IMR-90 (cell line): ENCODE results near the gene CACNA2D3. TPM values are rescaled to one million over a fixed set of nuclear protein-coding genes. Genes with fewer than 3 reads are reported as not detected.

Source experiments
- ATAC-seq: fragments of 200-7000 bp; cut with Tn5 transposase; 2 replicates; pipeline ENCODE4 v1.9.1; 2020; ENCODE audit warnings: low read depth, mild to moderate bottlenecking, moderate library complexity
- BruUV-seq: library from RNA; stranded (reverse); fragments of 400-500 nt; replicated peaks from 2 replicates; lab custom pipeline; 2021; lab: Mats Ljungman, UMichigan
- CTCF ChIA-PET: fragments of 300-600 bp; formaldehyde crosslinking; extraction: SDS; loops from one replicate; lab custom pipeline; 2021; ENCODE audit warnings: antibody characterized with exemption; lab: Yijun Ruan, JAX
- POLR2A ChIA-PET: fragments of 300-600 bp; sonication (Branson Sonifier 250); formaldehyde crosslinking; loops from one replicate; lab custom pipeline; 2022; ENCODE audit warnings: antibody characterized with exemption; ENCODE audit not compliant: unreplicated experiment; lab: Charles Lee
- DNase-seq: peaks from one replicate; pipeline ENCODE4 v3.0.0; 2013
- H2AFZ ChIP-seq: replicated peaks from 2 replicates; pipeline ENCODE3; 2013; ENCODE audit warnings: low read length, mild to moderate bottlenecking; ENCODE audit not compliant: poor library complexity
- H2AK5ac ChIP-seq: 2 replicates; pipeline ENCODE4 v1.6.1; 2013; ENCODE audit warnings: low read depth, low read length, inconsistent platforms
- H2AK9ac ChIP-seq: replicated peaks from 2 replicates; pipeline ENCODE3; 2013; ENCODE audit warnings: mild to moderate bottlenecking, low read depth, low read length, moderate library complexity; ENCODE audit not compliant: poor library complexity
- H2BK120ac ChIP-seq: 2 replicates; pipeline ENCODE4 v1.6.1; 2013; ENCODE audit warnings: low read depth, low read length, inconsistent platforms
- H2BK15ac ChIP-seq: 3 replicates; pipeline ENCODE4 v1.6.1; 2013; ENCODE audit warnings: low read depth, low read length, inconsistent platforms
- H2BK20ac ChIP-seq: 2 replicates; pipeline ENCODE4 v1.6.1; 2013; ENCODE audit warnings: low read depth, mild to moderate bottlenecking, inconsistent platforms, low read length, moderate library complexity
- H2BK5ac ChIP-seq: 2 replicates; pipeline ENCODE4 v1.6.1; 2013; ENCODE audit warnings: mild to moderate bottlenecking, low read depth, low read length, inconsistent platforms; ENCODE audit not compliant: poor library complexity, severe bottlenecking
- H3K14ac ChIP-seq: replicated peaks from 2 replicates; pipeline ENCODE4 v1.6.1; 2013; ENCODE audit warnings: low read depth, low read length, inconsistent platforms
- H3K18ac ChIP-seq: 2 replicates; pipeline ENCODE4 v1.6.1; 2013; ENCODE audit warnings: low read depth, low read length, control low read depth
- H3K23ac ChIP-seq: 2 replicates; pipeline ENCODE4 v1.6.1; 2013; ENCODE audit warnings: low read depth, low read length, inconsistent platforms
- H3K27ac ChIP-seq: 2 replicates; pipeline ENCODE4 v1.5.1; 2013; ENCODE audit warnings: mild to moderate bottlenecking, control low read depth, low read length; ENCODE audit not compliant: insufficient read depth
- H3K27me3 ChIP-seq: 2 replicates; pipeline ENCODE4 v1.6.1; 2013; ENCODE audit warnings: low read length; ENCODE audit not compliant: control insufficient read depth, insufficient read depth
- H3K36me3 ChIP-seq: 2 replicates; pipeline ENCODE4 v1.6.1; 2013; ENCODE audit warnings: low read length, mixed read lengths; ENCODE audit not compliant: control insufficient read depth, insufficient read depth
- H3K4ac ChIP-seq: 2 replicates; pipeline ENCODE4 v1.6.1; 2013; ENCODE audit warnings: low read depth, low read length, inconsistent platforms
- H3K4me1 ChIP-seq: 2 replicates; pipeline ENCODE4 v1.6.1; 2013; ENCODE audit warnings: low read length, mixed read lengths; ENCODE audit not compliant: control insufficient read depth, insufficient read depth
- H3K4me2 ChIP-seq: 2 replicates; pipeline ENCODE4 v1.6.1; 2013; ENCODE audit warnings: low read depth, mild to moderate bottlenecking, control low read depth, low read length, moderate library complexity
- H3K4me3 ChIP-seq: 2 replicates; pipeline ENCODE4 v1.5.1; 2013; ENCODE audit warnings: low read depth, mild to moderate bottlenecking, control low read depth, low read length, moderate library complexity; ENCODE audit not compliant: insufficient read depth
- H3K56ac ChIP-seq: 2 replicates; pipeline ENCODE4 v1.6.1; 2013; ENCODE audit warnings: low read length, inconsistent platforms; ENCODE audit not compliant: insufficient read depth; ENCODE audit errors: extremely low read depth
- H3K79me1 ChIP-seq, 2 experiments: 2 replicates each; pipeline ENCODE4 v1.6.1; 2013; ENCODE audit warnings: low read length in 2 of 2, inconsistent platforms in 1 of 2, low read depth in 1 of 2
- H3K9ac ChIP-seq: 2 replicates; pipeline ENCODE4 v1.6.1; 2013; ENCODE audit warnings: low read depth, low read length, control low read depth
- H3K9me1 ChIP-seq: 2 replicates; pipeline ENCODE4 v1.6.1; 2013; ENCODE audit warnings: low read length, inconsistent platforms; ENCODE audit not compliant: insufficient read depth
- H3K9me3 ChIP-seq: 2 replicates; pipeline ENCODE4 v1.6.1; 2013; ENCODE audit warnings: low read length; ENCODE audit not compliant: control insufficient read depth, insufficient read depth
- H4K20me1 ChIP-seq: 2 replicates; pipeline ENCODE4 v1.6.1; 2013; ENCODE audit warnings: low read length, inconsistent platforms; ENCODE audit not compliant: insufficient read depth
- H4K5ac ChIP-seq: 2 replicates; pipeline ENCODE4 v1.6.1; 2013; ENCODE audit warnings: mild to moderate bottlenecking, low read depth, low read length, control low read depth
- H4K8ac ChIP-seq, 2 experiments: 2 replicates each; pipeline ENCODE4 v1.6.1; 2013; ENCODE audit warnings: low read depth in 2 of 2, low read length in 2 of 2, control low read depth in 1 of 2, inconsistent platforms in 1 of 2
- H4K91ac ChIP-seq: 2 replicates; pipeline ENCODE4 v1.6.1; 2013; ENCODE audit warnings: low read depth, low read length, inconsistent platforms; ENCODE audit not compliant: insufficient read depth
- CEBPB ChIP-seq: IDR thresholded peaks from 2 replicates; pipeline ENCODE4 v1.6.1; 2012; ENCODE audit warnings: low read depth, low read length, improper control_type of control experiment
- CHD1 ChIP-seq: IDR thresholded peaks from 2 replicates; pipeline ENCODE4 v1.6.1; 2012; ENCODE audit warnings: low read depth, low read length, improper control_type of control experiment
- CTCF ChIP-seq: conservative IDR thresholded peaks from 2 replicates; pipeline ENCODE4 v1.5.1; 2012; ENCODE audit warnings: mild to moderate bottlenecking, low read depth, low read length, improper control_type of control experiment
- FOS ChIP-seq: fragments of 150-350 bp; IDR thresholded peaks from 2 replicates; pipeline ENCODE4 v1.6.1; 2016; ENCODE audit warnings: low read depth, low read length
- MAFK ChIP-seq: IDR thresholded peaks from 2 replicates; pipeline ENCODE4 v1.6.1; 2012; ENCODE audit warnings: low read depth, low read length, improper control_type of control experiment
- MAZ ChIP-seq: IDR thresholded peaks from 2 replicates; pipeline ENCODE4 v1.6.1; 2012; ENCODE audit warnings: low read depth, mild to moderate bottlenecking, low read length, improper control_type of control experiment, moderate library complexity, borderline replicate concordance
- MXI1 ChIP-seq: IDR thresholded peaks from 2 replicates; pipeline ENCODE4 v1.6.1; 2012; ENCODE audit warnings: low read depth, mild to moderate bottlenecking, low read length, moderate library complexity, borderline replicate concordance
- NFE2L2 ChIP-seq: fragments of 150-350 bp; IDR thresholded peaks from 2 replicates; pipeline ENCODE4 v1.6.1; 2016; ENCODE audit warnings: low read depth, mild to moderate bottlenecking, low read length
- RAD21 ChIP-seq: IDR thresholded peaks from 2 replicates; pipeline ENCODE4 v1.6.1; 2012; ENCODE audit warnings: low read length, improper control_type of control experiment
- RCOR1 ChIP-seq: IDR thresholded peaks from 2 replicates; pipeline ENCODE4 v1.6.1; 2012; ENCODE audit warnings: mild to moderate bottlenecking, low read length, improper control_type of control experiment; ENCODE audit not compliant: insufficient replicate concordance
- WGBS, 2 experiments: methylation state at CpG; one replicate each; pipeline versions ENCODE4 v1.1.5 to v1.1.7; 2013; ENCODE audit warnings: missing lambda C conversion rate in 2 of 2; ENCODE audit not compliant: insufficient read length in 1 of 2; ENCODE audit errors: extremely low coverage in 2 of 2; 5-methylcytosine and 5-hydroxymethylcytosine counted together
- dilution Hi-C: fragments of 300-500 bp; cut with HindIII; formaldehyde crosslinking; loops from one replicate; pipeline ENCODE4 v1.14.3; 2018; ENCODE audit warnings: low sequenced_read_pairs; ENCODE audit not compliant: unreplicated experiment
- in situ Hi-C: fragments of 300-500 bp; cut with MboI; formaldehyde crosslinking; loops from 3 replicates; pipeline ENCODE4 v1.14.3; 2019; ENCODE audit warnings: low sequenced_read_pairs, inconsistent platforms, mixed read lengths
- intact Hi-C: fragments of 100-400 bp; cut with micrococcal nuclease; formaldehyde crosslinking; loops from 2 replicates; pipeline ENCODE4 v1.10.0; 2022
- polyA plus RNA-seq, 3 experiments: library from polyadenylated mRNA; depleted of rRNA; stranded (reverse); fragments of >200 nt; gene quantifications; 2 replicates each; pipeline ENCODE4 v1.2.3, GENCODE V29; 2012; ENCODE audit warnings: low replicate concordance in 1 of 3
- total RNA-seq: library from RNA; depleted of rRNA; stranded (reverse); fragments of >200 nt; gene quantifications from 2 replicates; pipeline ENCODE4 v1.2.3, GENCODE V29; 2012

CACNA2D3 gene
- total and polyA plus RNA-seq, 2 of the 4 experiments (the other 2 are of a cell fraction), result 0.36 to 0.41 TPM

GRCh38 chr3:54169524-54169923, 47.2 kb downstream of the CACNA2D3 start:
- no peak overlapping the region for H4K91ac ChIP-seq
- H2AK9ac ChIP-seq, result no peak overlapping the region
- no peak for TF ChIP-seq CTCF
- no peak for TF ChIP-seq CHD1
- TF ChIP-seq RCOR1, result no peak
- no peak for TF ChIP-seq RAD21
- TF ChIP-seq MAZ, result no peak
- no peak for TF ChIP-seq MXI1
- TF ChIP-seq FOS, result no peak
- no peak for TF ChIP-seq CEBPB
- TF ChIP-seq MAFK, result no peak
- TF ChIP-seq NFE2L2, result no peak
- H3K18ac ChIP-seq, result no peak overlapping the region
- POLR2A ChIA-PET, result no interaction called here
- no peaks in the 10 kb centered on the region for H4K20me1 ChIP-seq
- no peak overlapping the region for H4K8ac ChIP-seq
- dilution Hi-C loops (no loop called here), in situ Hi-C loops (no loop called here), intact Hi-C loops (no loop called here)
- peaks cover 11% of the 10 kb centered on the region for H3K9me3 ChIP-seq
- H3K9me1 ChIP-seq, result no peaks in the 10 kb centered on the region
- no peak overlapping the region for H3K23ac ChIP-seq
- H3K27me3 ChIP-seq, result no peaks in the 10 kb centered on the region
- ATAC-seq, result no peak
- H3K56ac ChIP-seq, result no peak overlapping the region
- no peak overlapping the region for H4K5ac ChIP-seq
- H2AK5ac ChIP-seq, result no peak overlapping the region
- H3K14ac ChIP-seq, result no peak overlapping the region
- H2AFZ ChIP-seq, result no peak overlapping the region
- H3K79me1 ChIP-seq, result no peaks in the 10 kb centered on the region
- no peak for DNase-seq
- WGBS, 2 experiments, result no CpG with 5 or more reads among the region's 7 CpGs
- H3K36me3 ChIP-seq, result no peaks in the 10 kb centered on the region
- H3K27ac ChIP-seq, result no peak overlapping the region
- no peak overlapping the region for H3K4me3 ChIP-seq
- H3K4me1 ChIP-seq, result no peaks in the 10 kb centered on the region
- no TSS peak for BruUV-seq
- no peak overlapping the region for H3K9ac ChIP-seq
- no peak overlapping the region for H2BK15ac ChIP-seq
- no peak overlapping the region for H3K4ac ChIP-seq
- H2BK5ac ChIP-seq, result no peak overlapping the region
- H2BK20ac ChIP-seq, result no peak overlapping the region
- no peak overlapping the region for H2BK120ac ChIP-seq
- CTCF ChIA-PET, result no interaction called here
- no peak overlapping the region for H3K4me2 ChIP-seq
